GM21825 (cell line): Measurements from ENCODE around the gene ALDH3B2.
"Not testable (repeated sequence)": the region's sequence is repeated elsewhere in the genome, so short reads cannot be mapped to it uniquely, and the experiment has no call there.

ENCODE experiments used
- ATAC-seq: cut with Tn5 transposase; IDR thresholded peaks from one replicate; pipeline ENCODE4 v1.9.1; 2021; ENCODE audit warnings: mild to moderate bottlenecking, moderate library complexity; ENCODE audit not compliant: unreplicated experiment

ALDH3B2 gene

GRCh38 chr11:67644472-67645418 lies 29.7 kb downstream of the ALDH3B2 start:
- no peak for ATAC-seq

GRCh38 chr11:67644042-67644441 lies 30.4 kb downstream of the ALDH3B2 start:
- no peak for ATAC-seq

- ATAC-seq: no peak
Observed at GRCh38 chr11:67642173-67643120, 32.0 kb downstream of the ALDH3B2 start.

GRCh38 chr11:67641338-67642172 lies 32.9 kb downstream of the ALDH3B2 start:
- ATAC-seq: no peak

- no peak for ATAC-seq
Observed at GRCh38 chr11:67640758-67641337, 33.6 kb downstream of the ALDH3B2 start.

- no peak for ATAC-seq
Observed at GRCh38 chr11:67640021-67640757, 34.2 kb downstream of the ALDH3B2 start.

GRCh38 chr11:67639438-67639859 lies 35.0 kb downstream of the ALDH3B2 start, which contains the start of gene TBX10:
Gene TBX10 (minus strand): TSS chr11:67639763. CDS start chr11:67639472, 291 bp downstream.
- ATAC-seq: no peak

- no peak for ATAC-seq
Observed at GRCh38 chr11:67638535-67639437, 35.6 kb downstream of the ALDH3B2 start.

- ATAC-seq: not testable (repeated sequence)
Observed at GRCh38 chr11:67637441-67637840, 37.0 kb downstream of the ALDH3B2 start.

GRCh38 chr11:67636962-67637361 lies 37.5 kb downstream of the ALDH3B2 start:
- ATAC-seq: no peak

GRCh38 chr11:67635231-67635521 lies 39.2 kb downstream of the ALDH3B2 start:
- ATAC-seq: no peak

GRCh38 chr11:67634366-67635230 lies 39.8 kb downstream of the ALDH3B2 start:
- ATAC-seq: no peak

- ATAC-seq: no peak
Observed at GRCh38 chr11:67633758-67634365, 40.6 kb downstream of the ALDH3B2 start.

- no peak for ATAC-seq
Observed at GRCh38 chr11:67632982-67633755, 41.3 kb downstream of the ALDH3B2 start.

GRCh38 chr11:67632175-67632981 lies 42.0 kb downstream of the ALDH3B2 start:
- ATAC-seq: no peak

GRCh38 chr11:67631853-67632174 lies 42.6 kb downstream of the ALDH3B2 start:
- ATAC-seq: no peak
